HEK293T (cell line): ENCODE data around the gene CAMK2B.
A peak's percentile ranks its signal among the peaks of the same experiment; 100 is the strongest.

ENCODE experiments used
- CTCF ChIA-PET: fragments of 350-600 bp; formaldehyde crosslinking; extraction: SDS; loops from one replicate; lab custom pipeline; 2021; ENCODE audit warnings: antibody characterized with exemption, inconsistent platforms; lab: Yijun Ruan, JAX
- POLR2A ChIA-PET: fragments of 350-600 bp; formaldehyde crosslinking; extraction: SDS; loops from one replicate; lab custom pipeline; 2020; ENCODE audit warnings: antibody characterized with exemption, inconsistent platforms; lab: Yijun Ruan, JAX
- DNase-seq: peaks from one replicate; pipeline ENCODE4 v3.0.0; 2012; ENCODE audit warnings: mixed read lengths; ENCODE audit errors: extremely low spot score
- ARNT ChIP-seq: fragments of 450-650 bp; IDR thresholded peaks from 2 replicates; pipeline ENCODE4 v1.6.1; 2017; ENCODE audit warnings: mild to moderate bottlenecking
- BHLHE40 ChIP-seq: fragments of 450-650 bp; IDR thresholded peaks from 2 replicates; pipeline ENCODE4 v1.6.1; 2016; ENCODE audit warnings: mild to moderate bottlenecking, moderate library complexity, borderline replicate concordance
- CTBP1 ChIP-seq: fragments of 450-650 bp; IDR thresholded peaks from 2 replicates; pipeline ENCODE4 v1.6.1; 2016; ENCODE audit warnings: borderline replicate concordance
- ELF4 ChIP-seq: fragments of 450-650 bp; IDR thresholded peaks from 2 replicates; pipeline ENCODE4 v1.6.1; 2017; ENCODE audit warnings: antibody characterized with exemption
- FOXA1 ChIP-seq: fragments of 450-650 bp; IDR thresholded peaks from 2 replicates; pipeline ENCODE4 v1.6.1; 2016; ENCODE audit warnings: mild to moderate bottlenecking
- FOXK2 ChIP-seq: fragments of 450-650 bp; IDR thresholded peaks from 2 replicates; pipeline ENCODE4 v1.6.1; 2016; ENCODE audit warnings: mild to moderate bottlenecking
- FOXM1 ChIP-seq: fragments of 450-650 bp; IDR thresholded peaks from 2 replicates; pipeline ENCODE4 v1.6.1; 2017; ENCODE audit warnings: mild to moderate bottlenecking, borderline replicate concordance
- HDGF ChIP-seq: fragments of 450-650 bp; IDR thresholded peaks from 2 replicates; pipeline ENCODE4 v1.6.1; 2017; ENCODE audit warnings: antibody characterized with exemption, borderline replicate concordance
- L3MBTL2 ChIP-seq: fragments of 450-650 bp; conservative IDR thresholded peaks from 2 replicates; pipeline ENCODE4 v1.6.1; 2016; ENCODE audit warnings: mild to moderate bottlenecking
- LEF1 ChIP-seq: fragments of 450-650 bp; IDR thresholded peaks from 2 replicates; pipeline ENCODE4 v1.6.1; 2017; ENCODE audit warnings: mild to moderate bottlenecking, borderline replicate concordance
- NFRKB ChIP-seq: fragments of 450-650 bp; IDR thresholded peaks from 2 replicates; pipeline ENCODE4 v1.6.1; 2016; ENCODE audit warnings: mild to moderate bottlenecking, moderate library complexity
- PKNOX1 ChIP-seq: fragments of 450-650 bp; IDR thresholded peaks from 2 replicates; pipeline ENCODE4 v1.6.1; 2016
- SP1 ChIP-seq: fragments of 450-650 bp; IDR thresholded peaks from 2 replicates; pipeline ENCODE4 v1.6.1; 2017
- SUZ12 ChIP-seq: fragments of 450-650 bp; IDR thresholded peaks from 2 replicates; pipeline ENCODE4 v1.6.1; 2016; ENCODE audit warnings: mild to moderate bottlenecking
- TARDBP ChIP-seq: fragments of 450-650 bp; IDR thresholded peaks from 2 replicates; pipeline ENCODE4 v1.6.1; 2016
- ZNF384 ChIP-seq: fragments of 450-650 bp; IDR thresholded peaks from 2 replicates; pipeline ENCODE4 v1.6.1; 2016

Gene CAMK2B

GRCh38 chr7:44329081-44329480 is 3.7 kb upstream of the CAMK2B start:
- TF ChIP-seq ZNF384 (no peak), TARDBP (no peak), ARNT (no peak), L3MBTL2 (no peak), FOXA1 (no peak), ELF4 (no peak), FOXK2 (no peak), SP1 (no peak), FOXM1 (no peak), SUZ12 (no peak), BHLHE40 (no peak)
- DNase-seq, result no peak
- POLR2A ChIA-PET, result no interaction called here
- CTCF ChIA-PET, result interaction anchor here (1.4 kb wide), 1 partner anchor 88 kb away, joined by 5 read pairs; no protein-coding TSS in a partner anchor

GRCh38 chr7:44327981-44328380 is 2.6 kb upstream of the CAMK2B start:
- DNase-seq, result no peak
- TF ChIP-seq FOXK2, result no peak
- no peak for TF ChIP-seq ZNF384
- ChIA-PET CTCF (no interaction called here), POLR2A (no interaction called here)

- ChIA-PET POLR2A (no interaction called here), CTCF (no interaction called here)
- peak; percentile 5 for DNase-seq
- TF ChIP-seq LEF1 (no peak), BHLHE40 (no peak), PKNOX1 (no peak), CTBP1 (no peak), HDGF (no peak), L3MBTL2 (no peak), FOXK2 (no peak), SP1 (no peak), ARNT (no peak), TARDBP (no peak), SUZ12 (no peak), NFRKB (no peak), ELF4 (no peak), ZNF384 (no peak), FOXA1 (no peak)
Observed at GRCh38 chr7:44326261-44327125, 1.1 kb upstream of the CAMK2B start.

GRCh38 chr7:44325811-44326241 is 432 bp upstream of the CAMK2B start:
- TF ChIP-seq FOXM1 (no peak), L3MBTL2 (peak; percentile 56; the same call in 1 of the 2 replicates)
- ChIA-PET CTCF (no interaction called here), POLR2A (no interaction called here)
- peak; percentile 47 for DNase-seq

GRCh38 chr7:44324481-44325200 is 753 bp downstream of the CAMK2B start:
- peak; percentile 17 for DNase-seq
- POLR2A ChIA-PET, result no interaction called here
- CTCF ChIA-PET, result no interaction called here
- TF ChIP-seq FOXK2 (no peak), FOXM1 (no peak), SUZ12 (no peak), BHLHE40 (no peak), CTBP1 (no peak)

- peak; percentile 6 for DNase-seq
- POLR2A ChIA-PET, result no interaction called here
- CTCF ChIA-PET, result no interaction called here
- TF ChIP-seq BHLHE40 (no peak), ELF4 (no peak), HDGF (no peak), SP1 (no peak), PKNOX1 (no peak)
Observed at GRCh38 chr7:44324204-44324480, 1.3 kb downstream of the CAMK2B start.

- TF ChIP-seq L3MBTL2 (no peak), ARNT (no peak), BHLHE40 (no peak), ELF4 (no peak), CTBP1 (no peak), ZNF384 (no peak), TARDBP (no peak), PKNOX1 (no peak), FOXM1 (no peak), FOXK2 (no peak), LEF1 (no peak), FOXA1 (no peak), NFRKB (no peak), SP1 (no peak)
- CTCF ChIA-PET, result interaction anchor here (0.6 kb wide), 1 partner anchor 23 kb away, joined by 3 read pairs; no protein-coding TSS in a partner anchor
- POLR2A ChIA-PET, result no interaction called here
- peak; percentile 5 for DNase-seq
Observed at GRCh38 chr7:44323381-44324203, 1.8 kb downstream of the CAMK2B start.
